DMS 273 treated with DMSO at 0.1 percent for 48 hours (cell line): ENCODE results near the gene ZFC3H1.
A peak's percentile ranks its signal among the peaks of the same experiment; 100 is the strongest.

Experiments used
- DNase-seq: peaks from one replicate; lab custom pipeline; 2025; lab: John Stamatoyannopoulos, UW

ZFC3H1 gene

DNA sequence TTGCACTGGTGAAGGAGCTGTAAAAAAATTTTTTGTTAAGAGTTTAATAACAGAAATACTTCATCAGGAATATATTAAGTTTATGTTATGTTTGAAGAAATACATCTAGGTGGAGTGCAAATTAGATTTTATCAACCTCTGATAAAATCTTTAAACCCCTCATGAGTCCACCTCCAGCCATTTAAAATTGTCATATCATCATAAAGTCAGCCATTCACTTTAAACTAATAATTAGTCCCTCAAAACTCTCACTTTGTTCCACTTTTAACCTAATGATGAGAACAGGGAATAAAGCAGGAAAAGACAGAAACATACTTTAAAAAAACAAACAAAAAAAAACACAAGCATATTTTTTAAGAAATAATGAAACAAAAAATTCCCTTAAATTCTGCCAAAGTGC, 25.1 kb downstream of the ZFC3H1 start:
- DNase-seq = no peak

DNA sequence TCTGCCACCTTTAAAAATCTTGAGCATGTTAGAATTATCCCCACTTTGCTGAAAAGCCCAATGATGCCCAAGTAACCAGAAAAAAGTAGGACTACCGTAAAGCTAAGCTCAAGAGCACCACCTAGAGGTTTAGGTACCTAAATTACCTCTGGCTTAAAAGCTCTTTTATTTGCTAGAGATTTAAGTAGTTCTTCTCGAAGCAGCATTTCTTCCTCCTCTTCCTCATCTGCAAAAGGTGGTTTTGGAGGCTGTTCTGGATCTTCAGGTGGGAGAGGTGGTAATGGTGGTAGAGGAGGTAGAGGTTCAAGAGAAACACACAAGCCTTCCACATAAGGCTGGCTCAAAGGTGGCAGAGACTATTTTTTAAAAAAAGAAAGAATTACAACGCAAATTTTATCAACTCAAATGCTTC, 26.9 kb downstream of the ZFC3H1 start:
- DNase-seq = peak; percentile 2

- DNase-seq = no peak
These were observed 36.1 kb downstream of the ZFC3H1 start for GRCh38 chr12:71627438-71628002.

DNA sequence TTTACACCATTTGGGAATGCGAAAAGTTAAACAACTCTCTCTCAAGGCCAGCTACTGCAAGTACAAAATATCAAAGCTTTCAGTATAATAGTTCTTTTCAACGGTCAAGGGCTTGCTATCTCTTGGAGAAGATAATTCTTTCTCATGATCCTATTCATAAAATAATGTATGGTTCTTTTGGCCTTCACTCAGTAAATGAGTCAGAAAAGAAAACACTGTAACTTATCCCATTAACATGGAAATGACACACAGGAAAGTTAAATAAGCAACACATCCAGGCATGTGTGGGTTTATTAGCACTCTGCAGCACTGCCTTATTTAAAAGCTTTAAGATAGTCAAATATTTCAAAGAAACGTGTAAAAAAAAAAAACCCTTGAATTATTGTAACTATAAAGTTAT, 36.9 kb downstream of the ZFC3H1 start:
- no peak for DNase-seq

- no peak for DNase-seq
These were observed 37.5 kb downstream of the ZFC3H1 start for GRCh38 chr12:71626098-71626497.

GRCh38 chr12:71625476-71625875, 38.2 kb downstream of the ZFC3H1 start:
- no peak for DNase-seq

- no peak for DNase-seq
These were observed 41.7 kb downstream of the ZFC3H1 start for GRCh38 chr12:71621938-71622337.

DNA sequence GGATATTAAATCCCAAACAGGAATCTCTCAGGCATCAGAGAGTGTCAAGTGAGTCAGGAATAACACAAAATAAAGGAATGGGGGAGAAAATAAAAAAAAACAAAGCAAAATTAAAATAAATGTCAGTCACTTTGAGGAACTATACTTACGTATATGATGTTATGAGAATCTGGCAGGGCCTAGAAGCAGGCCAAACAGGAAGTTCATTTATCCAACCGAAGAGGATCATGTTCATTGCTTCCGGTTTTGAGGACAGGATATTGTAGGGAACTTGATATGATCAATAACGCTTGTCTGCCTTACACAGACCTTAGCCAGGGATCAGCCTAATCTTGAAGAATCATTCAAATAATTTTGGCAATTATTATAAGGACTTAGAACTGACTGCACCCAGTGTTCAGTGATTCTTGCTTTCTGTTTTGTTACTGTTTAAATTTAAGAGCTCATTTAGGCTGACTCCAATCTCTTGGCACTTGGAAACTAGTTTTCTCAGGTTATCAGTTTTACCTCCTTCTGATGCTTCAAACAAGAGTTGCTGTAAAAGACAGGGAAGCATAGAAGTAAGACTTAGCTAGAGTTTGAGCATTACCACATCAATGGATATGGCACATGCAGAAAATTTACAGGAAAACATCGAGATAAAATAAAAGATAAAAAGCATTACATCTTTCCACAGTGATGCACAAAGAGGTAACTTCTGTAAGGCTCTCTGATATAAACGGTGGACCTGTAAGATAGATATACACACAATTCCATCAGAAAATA, 53.4 kb downstream of the ZFC3H1 start:
- no peak for DNase-seq

GRCh38 chr12:71607494-71608330, 55.9 kb downstream of the ZFC3H1 start:
- no peak for DNase-seq

DNA sequence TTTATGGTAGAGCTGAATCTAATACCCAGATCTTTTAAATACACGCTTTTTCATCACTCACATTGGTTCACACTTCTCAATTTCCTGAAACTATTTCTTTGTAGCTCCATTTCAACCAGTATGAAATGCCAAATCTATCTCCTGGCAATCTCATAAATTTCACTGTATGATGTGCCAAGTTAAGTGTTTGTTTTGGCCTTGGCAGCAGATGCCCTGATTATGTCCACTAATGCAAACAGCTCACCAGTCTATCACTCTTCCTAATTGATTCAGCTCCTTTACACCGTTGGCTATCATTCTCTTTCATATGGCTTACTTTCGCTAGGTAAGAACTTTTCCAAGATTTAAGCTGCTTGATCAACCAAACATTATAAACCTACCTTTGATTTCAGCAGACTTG, 58.6 kb downstream of the ZFC3H1 start:
- DNase-seq = no peak

- DNase-seq = no peak
These were observed 60.7 kb downstream of the ZFC3H1 start for GRCh38 chr12:71602761-71603577.

DNA sequence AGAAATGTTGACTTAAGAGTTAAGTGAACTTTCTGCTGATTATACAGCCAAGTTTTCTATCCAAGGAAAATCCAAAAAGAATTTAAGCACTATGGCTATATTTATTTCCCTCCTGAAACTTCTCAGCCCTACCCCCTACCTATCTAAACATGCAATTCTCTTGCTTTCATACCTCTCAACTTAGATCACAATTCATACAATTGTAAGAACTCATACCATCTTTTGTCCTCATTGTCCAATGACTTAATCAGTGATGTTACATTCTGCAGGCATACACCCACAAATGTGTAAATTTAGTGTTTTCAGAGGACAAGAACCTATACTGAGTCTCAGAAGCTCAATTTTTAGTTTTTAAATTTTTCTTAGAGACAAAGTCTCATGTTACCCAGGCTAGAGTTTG, 62.1 kb downstream of the ZFC3H1 start:
- DNase-seq = no peak

DNA sequence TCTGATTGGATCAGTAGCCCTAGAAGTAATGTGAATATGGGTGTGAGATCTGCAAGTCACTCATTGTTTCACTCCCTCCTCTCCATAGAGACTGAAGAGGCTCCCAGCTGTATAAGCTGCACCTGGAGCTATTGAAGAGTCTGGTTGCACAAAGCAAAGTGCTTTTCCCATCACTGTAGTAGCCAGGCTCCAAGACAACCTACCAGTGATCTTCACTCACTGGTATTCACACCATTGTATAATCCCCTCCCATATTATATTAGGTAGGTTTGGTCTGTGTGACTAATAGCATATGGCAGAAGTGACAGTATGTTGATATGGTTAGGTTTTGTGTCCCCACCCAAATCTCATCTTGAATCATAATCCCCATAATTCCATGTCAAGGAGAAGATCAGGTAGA, 64.4 kb downstream of the ZFC3H1 start:
- no peak for DNase-seq

GRCh38 chr12:71594214-71594948, 69.3 kb downstream of the ZFC3H1 start:
- no peak for DNase-seq

DNA sequence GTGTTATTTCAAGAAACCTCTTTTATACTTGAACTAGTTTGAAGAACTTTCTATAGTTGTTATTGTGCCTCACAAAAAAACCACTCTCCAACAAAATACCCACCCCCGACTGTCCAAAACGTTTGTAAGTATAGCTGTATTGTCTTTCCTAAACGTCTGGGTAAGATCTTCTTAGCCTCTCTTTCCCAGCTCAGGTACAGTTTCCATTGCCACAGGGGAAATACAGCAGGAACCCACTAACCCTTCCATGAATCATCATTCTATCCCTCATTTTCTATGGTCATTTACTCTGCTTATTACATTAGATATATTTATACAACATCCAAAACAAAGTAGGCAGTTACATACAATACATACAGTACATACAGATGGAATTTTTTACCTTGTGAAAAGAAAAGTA, 70.8 kb downstream of the ZFC3H1 start:
- DNase-seq = no peak

DNA sequence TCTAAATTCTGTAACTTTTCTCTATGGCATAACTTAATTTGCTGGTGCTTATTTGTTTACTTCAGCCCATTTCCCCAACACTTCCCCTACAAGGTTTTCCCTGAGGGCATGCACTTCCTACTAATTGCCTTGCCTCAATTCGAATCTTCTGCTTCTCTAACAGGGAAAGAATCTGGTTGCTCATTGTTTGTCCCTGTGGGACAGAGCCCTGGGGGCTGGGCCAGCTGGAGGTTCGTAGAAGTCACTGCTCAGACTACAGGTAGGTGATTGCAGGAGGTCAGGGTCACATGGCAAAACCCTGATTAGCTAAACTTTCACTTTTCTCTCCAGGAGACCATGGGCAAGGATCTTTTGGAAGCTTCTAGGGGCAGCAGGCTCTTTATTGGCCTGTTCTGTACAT, 72.0 kb downstream of the ZFC3H1 start:
- DNase-seq = no peak

DNA sequence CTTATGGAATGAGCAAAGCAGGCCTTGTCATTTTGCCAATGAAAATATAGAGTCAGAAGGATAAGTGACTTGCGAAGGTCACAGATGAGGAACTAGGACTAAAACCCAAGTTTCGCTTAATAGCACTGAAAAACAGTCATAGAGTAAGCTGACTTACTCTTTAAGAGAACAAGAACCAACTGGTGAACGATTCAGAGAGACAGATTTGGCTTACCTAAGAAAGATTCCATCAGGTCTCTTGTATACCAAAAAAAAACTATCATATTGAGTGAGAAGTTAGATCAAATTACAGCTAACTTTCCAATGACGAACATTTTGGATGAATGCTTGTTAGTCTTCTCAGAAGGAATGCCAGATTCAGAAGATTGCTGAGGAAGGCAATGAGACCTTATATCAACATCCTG, 74.2 kb downstream of the ZFC3H1 start:
- DNase-seq = no peak

DNA sequence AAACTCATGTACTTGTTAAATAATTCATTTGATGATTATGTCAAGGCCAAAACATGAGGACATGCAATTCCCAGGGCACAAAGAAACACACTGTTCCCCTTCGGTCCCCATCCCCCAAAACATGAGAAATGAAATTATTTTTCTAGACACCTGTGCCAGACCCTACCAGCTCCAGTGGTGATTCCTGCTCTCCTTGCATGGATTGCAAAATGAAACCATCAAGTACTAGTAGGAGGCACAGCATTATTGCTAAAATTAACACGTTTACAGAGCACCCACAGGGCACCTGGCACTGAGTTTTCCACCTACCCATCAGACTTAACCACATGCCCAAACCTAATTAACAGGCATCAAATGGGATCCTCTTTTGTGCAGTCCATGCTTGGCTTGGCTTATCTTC, 76.6 kb downstream of the ZFC3H1 start:
- DNase-seq = no peak

- DNase-seq = no peak
These were observed 78.4 kb downstream of the ZFC3H1 start for GRCh38 chr12:71585218-71585617.

DNA sequence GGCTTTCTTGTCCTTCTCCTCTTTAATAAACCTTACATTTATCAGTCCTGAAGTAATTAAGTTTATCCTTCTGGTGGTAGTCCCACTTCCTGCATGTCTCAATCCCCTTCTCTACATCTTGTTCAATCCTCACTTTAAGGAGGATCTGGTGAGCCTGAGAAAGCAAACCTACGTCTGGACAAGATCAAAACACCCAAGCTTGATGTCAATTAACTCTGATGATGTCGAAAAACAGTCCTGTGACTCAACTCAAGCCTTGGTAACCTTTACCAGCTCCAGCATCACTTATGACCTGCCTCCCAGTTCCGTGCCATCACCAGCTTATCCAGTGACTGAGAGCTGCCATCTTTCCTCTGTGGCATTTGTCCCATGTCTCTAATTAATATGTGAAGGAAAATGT, 79.3 kb downstream of the ZFC3H1 start:
- no peak for DNase-seq

DNA sequence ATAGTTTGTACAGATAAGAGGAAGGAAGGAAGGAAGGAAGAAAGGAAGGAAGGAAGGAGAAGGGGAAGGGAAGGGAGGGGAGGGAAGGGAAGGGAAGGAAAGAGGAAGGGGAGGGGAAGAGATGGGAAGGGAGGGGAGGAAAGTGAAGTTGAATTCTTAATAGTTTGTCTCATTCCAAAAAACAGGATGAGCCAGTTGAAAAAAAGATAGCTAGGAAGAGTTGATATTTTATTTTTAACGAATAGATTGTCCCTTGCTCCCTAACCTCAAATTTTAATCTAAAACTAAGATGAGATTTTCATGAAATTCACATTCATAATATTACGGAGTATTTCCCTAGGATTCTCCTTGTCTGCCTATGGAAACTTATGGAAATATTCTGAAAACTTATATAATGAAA, 80.7 kb downstream of the ZFC3H1 start:
- DNase-seq = no peak

DNA sequence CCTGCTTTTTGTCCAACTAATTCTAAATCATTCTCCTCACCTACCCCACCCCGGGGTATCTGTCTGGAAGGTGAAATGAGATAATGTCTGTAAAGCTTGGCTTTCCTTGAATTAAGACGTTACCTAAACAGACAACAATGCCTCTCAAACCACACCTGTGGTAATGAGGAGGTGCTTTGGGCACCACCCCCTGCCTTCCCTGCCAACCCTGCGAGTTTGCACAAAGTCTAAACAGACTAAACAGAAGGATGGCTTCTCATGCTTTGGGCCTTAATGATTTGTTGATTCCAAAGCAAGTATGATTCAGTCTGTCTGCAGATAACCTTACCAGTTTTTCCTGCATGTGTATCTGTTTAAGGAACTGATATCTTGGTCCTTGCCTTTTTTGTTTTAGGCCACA, 82.4 kb downstream of the ZFC3H1 start:
- DNase-seq = no peak
